NT2/D1 (cell line): ENCODE data around the gene BTK.

Experiments
- DNase-seq: peaks from one replicate; pipeline ENCODE4 v3.0.0-alpha.2; 2011; ENCODE audit warnings: low read depth, low spot score
- H3K27me3 ChIP-seq: 2 replicates; pipeline ENCODE4 v1.6.0; 2011; ENCODE audit warnings: mild to moderate bottlenecking; ENCODE audit not compliant: insufficient read length, insufficient read depth
- H3K36me3 ChIP-seq: 2 replicates; pipeline ENCODE4 v1.6.1; 2011; ENCODE audit warnings: mild to moderate bottlenecking, low read length, mixed read lengths; ENCODE audit not compliant: insufficient read depth, insufficient read length
- H3K4me1 ChIP-seq: 2 replicates; pipeline ENCODE4 v1.5.1; 2011; ENCODE audit not compliant: insufficient read depth, insufficient read length
- H3K4me3 ChIP-seq: 2 replicates; pipeline ENCODE4 v1.5.1; 2011; ENCODE audit warnings: low read depth; ENCODE audit not compliant: insufficient read length
- H3K9ac ChIP-seq: 2 replicates; pipeline ENCODE4 v1.6.0; 2011; ENCODE audit warnings: low read depth; ENCODE audit not compliant: insufficient read length
- H3K9me3 ChIP-seq: 2 replicates; pipeline ENCODE4 v1.5.1; 2011; ENCODE audit warnings: mild to moderate bottlenecking, low read length; ENCODE audit not compliant: insufficient read depth
- SUZ12 ChIP-seq: IDR thresholded peaks from 2 replicates; pipeline ENCODE4 v1.6.1; 2011; ENCODE audit not compliant: insufficient read length, insufficient read depth; ENCODE audit errors: extremely low read depth
- YY1 ChIP-seq: IDR thresholded peaks from 2 replicates; pipeline ENCODE4 v1.6.1; 2011; ENCODE audit not compliant: insufficient read length, insufficient read depth
- ZNF274 ChIP-seq: IDR thresholded peaks from 2 replicates; pipeline ENCODE4 v1.6.1; 2011; ENCODE audit warnings: mild to moderate bottlenecking, low read depth, low read length

Gene BTK

GRCh38 chrX:101377547-101377946 lies 8.4 kb downstream of the BTK start:
- TF ChIP-seq ZNF274 (no peak), SUZ12 (no peak), YY1 (no peak)
- DNase-seq: no peak
- Histone ChIP-seq H3K4me3 (no peak overlapping the region), H3K9me3 (no peaks in the 10 kb centered on the region), H3K9ac (no peak overlapping the region), H3K27me3 (no peaks in the 10 kb centered on the region), H3K36me3 (no peaks in the 10 kb centered on the region), H3K4me1 (no peaks in the 10 kb centered on the region)

GRCh38 chrX:101370888-101371504 lies 15.0 kb downstream of the BTK start:
- no peak for DNase-seq
- TF ChIP-seq SUZ12: no peak
- no peak for TF ChIP-seq ZNF274
- no peak for TF ChIP-seq YY1
- Histone ChIP-seq H3K27me3 (no peaks in the 10 kb centered on the region), H3K4me1 (no peaks in the 10 kb centered on the region), H3K36me3 (no peaks in the 10 kb centered on the region), H3K4me3 (no peak overlapping the region), H3K9ac (no peak overlapping the region), H3K9me3 (no peaks in the 10 kb centered on the region)

GRCh38 chrX:101369687-101370086 lies 16.3 kb downstream of the BTK start:
- Histone ChIP-seq H3K4me3 (no peak overlapping the region), H3K9me3 (no peaks in the 10 kb centered on the region), H3K27me3 (no peaks in the 10 kb centered on the region), H3K36me3 (no peaks in the 10 kb centered on the region), H3K4me1 (no peaks in the 10 kb centered on the region), H3K9ac (no peak overlapping the region)
- TF ChIP-seq YY1 (no peak), SUZ12 (no peak), ZNF274 (no peak)
- DNase-seq: no peak

GRCh38 chrX:101368800-101369199 lies 17.2 kb downstream of the BTK start:
- TF ChIP-seq ZNF274 (no peak), YY1 (no peak), SUZ12 (no peak)
- Histone ChIP-seq H3K27me3 (no peaks in the 10 kb centered on the region), H3K36me3 (no peaks in the 10 kb centered on the region), H3K9me3 (no peaks in the 10 kb centered on the region), H3K4me3 (no peak overlapping the region), H3K4me1 (no peaks in the 10 kb centered on the region), H3K9ac (no peak overlapping the region)
- DNase-seq: no peak

GRCh38 chrX:101365301-101365795 lies 20.6 kb downstream of the BTK start:
- H3K4me3 ChIP-seq: no peak overlapping the region
- no peak for DNase-seq
- H3K9me3 ChIP-seq: no peaks in the 10 kb centered on the region
- no peaks in the 10 kb centered on the region for H3K36me3 ChIP-seq
- TF ChIP-seq YY1 (no peak), SUZ12 (no peak)
- no peak overlapping the region for H3K9ac ChIP-seq
- H3K27me3 ChIP-seq: no peaks in the 10 kb centered on the region
- H3K4me1 ChIP-seq: no peaks in the 10 kb centered on the region

GRCh38 chrX:101362757-101363156 lies 23.2 kb downstream of the BTK start:
- DNase-seq: no peak
- Histone ChIP-seq H3K27me3 (no peaks in the 10 kb centered on the region), H3K9ac (no peak overlapping the region), H3K4me1 (no peaks in the 10 kb centered on the region), H3K36me3 (no peaks in the 10 kb centered on the region), H3K9me3 (no peaks in the 10 kb centered on the region), H3K4me3 (no peak overlapping the region)
- TF ChIP-seq SUZ12 (no peak), YY1 (no peak)

GRCh38 chrX:101362116-101362515 lies 23.9 kb downstream of the BTK start:
- no peak overlapping the region for H3K4me3 ChIP-seq
- TF ChIP-seq YY1 (no peak), SUZ12 (no peak), ZNF274 (no peak)
- no peaks in the 10 kb centered on the region for H3K9me3 ChIP-seq
- H3K27me3 ChIP-seq: no peaks in the 10 kb centered on the region
- DNase-seq: no peak
- H3K4me1 ChIP-seq: no peaks in the 10 kb centered on the region
- no peak overlapping the region for H3K9ac ChIP-seq
- no peaks in the 10 kb centered on the region for H3K36me3 ChIP-seq

- no peaks in the 10 kb centered on the region for H3K4me1 ChIP-seq
- H3K9me3 ChIP-seq: no peaks in the 10 kb centered on the region
- no peaks in the 10 kb centered on the region for H3K27me3 ChIP-seq
- H3K9ac ChIP-seq: no peak overlapping the region
- H3K36me3 ChIP-seq: no peaks in the 10 kb centered on the region
- DNase-seq: no peak
- H3K4me3 ChIP-seq: no peak overlapping the region
- no peak for TF ChIP-seq SUZ12
- TF ChIP-seq ZNF274: no peak
- no peak for TF ChIP-seq YY1
Measured at GRCh38 chrX:101360390-101360789, 25.6 kb downstream of the BTK start.
